GM19351 (cell line): Measurements from ENCODE around the gene VWCE.
"Not testable (repeated sequence)": the region's sequence is repeated elsewhere in the genome, so short reads cannot be mapped to it uniquely, and the experiment has no call there.

Experiments used
- ATAC-seq: cut with Tn5 transposase; IDR thresholded peaks from one replicate; pipeline ENCODE4 v1.9.1; 2021; ENCODE audit warnings: mild to moderate bottlenecking, moderate library complexity; ENCODE audit not compliant: unreplicated experiment

VWCE gene

GRCh38 chr11:61218306-61218705, 76.8 kb downstream of the VWCE start:
- ATAC-seq: not testable (repeated sequence)

- ATAC-seq: not testable (repeated sequence)
Observed at GRCh38 chr11:61213711-61214324, 81.3 kb downstream of the VWCE start.

- ATAC-seq: not testable (repeated sequence)
Observed at GRCh38 chr11:61212202-61212601, 82.9 kb downstream of the VWCE start.

- ATAC-seq: not testable (repeated sequence)
Observed at GRCh38 chr11:61211327-61211952, 83.7 kb downstream of the VWCE start.

GRCh38 chr11:61210629-61211028, 84.5 kb downstream of the VWCE start:
- ATAC-seq: not testable (repeated sequence)
